ENCODE results near the gene TTC7B. TPM values are rescaled to one million over a fixed set of nuclear protein-coding genes. Genes with fewer than 3 reads are reported as not detected.

Gene TTC7B
- total RNA-seq, 1 donor from 2014 or later = 10.3 TPM

DNA sequence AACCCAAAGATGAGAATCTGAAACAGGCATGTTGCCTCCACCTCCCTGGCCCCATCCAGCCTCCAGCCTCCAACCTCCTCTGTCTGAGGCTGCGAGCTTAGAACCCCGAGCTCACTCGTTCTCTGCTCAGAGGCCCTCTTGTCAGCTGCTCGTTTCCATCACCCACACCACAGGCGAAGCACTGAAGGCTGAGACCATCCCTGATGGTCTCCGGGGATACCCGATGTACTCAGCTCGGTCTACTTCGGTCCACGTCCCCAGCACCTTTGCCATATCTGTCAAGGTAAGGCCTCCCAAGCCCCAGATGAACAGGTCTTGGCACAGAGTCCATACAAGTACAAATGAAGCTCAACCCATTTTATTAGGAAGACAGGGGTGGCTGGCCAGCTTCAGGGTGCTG lies 72.4 kb downstream of the TTC7B start:
- intact Hi-C loops (cut with micrococcal nuclease) = no loop called here

DNA sequence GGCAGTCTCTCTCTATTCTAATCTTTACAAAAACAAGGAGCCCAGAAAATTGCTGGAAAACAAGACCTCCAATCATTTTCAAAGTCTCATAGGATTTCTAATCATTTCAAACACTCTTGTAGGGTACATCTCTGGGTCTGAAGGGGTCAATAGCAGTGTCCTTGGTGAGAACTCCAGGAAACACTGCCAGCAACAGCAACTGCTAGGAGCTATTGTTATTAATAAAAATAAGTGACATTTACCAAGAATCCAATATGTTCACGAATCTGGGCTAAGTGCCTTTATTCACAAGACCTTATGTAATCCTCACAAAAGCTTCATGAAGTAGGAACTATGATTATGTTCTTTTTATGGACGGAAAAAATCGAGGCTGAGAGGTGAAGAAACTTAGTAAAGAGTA lies 72.8 kb downstream of the TTC7B start:
- intact Hi-C loops (cut with micrococcal nuclease) = no loop called here

- intact Hi-C loops (cut with micrococcal nuclease) = no loop called here
These were observed 73.5 kb downstream of the TTC7B start for GRCh38 chr14:90742729-90743128.

- intact Hi-C loops (cut with micrococcal nuclease) = no loop called here
These were observed 74.0 kb downstream of the TTC7B start for GRCh38 chr14:90742252-90742651.

- intact Hi-C loops (cut with micrococcal nuclease) = no loop called here
These were observed 74.6 kb downstream of the TTC7B start for GRCh38 chr14:90741682-90741946.

DNA sequence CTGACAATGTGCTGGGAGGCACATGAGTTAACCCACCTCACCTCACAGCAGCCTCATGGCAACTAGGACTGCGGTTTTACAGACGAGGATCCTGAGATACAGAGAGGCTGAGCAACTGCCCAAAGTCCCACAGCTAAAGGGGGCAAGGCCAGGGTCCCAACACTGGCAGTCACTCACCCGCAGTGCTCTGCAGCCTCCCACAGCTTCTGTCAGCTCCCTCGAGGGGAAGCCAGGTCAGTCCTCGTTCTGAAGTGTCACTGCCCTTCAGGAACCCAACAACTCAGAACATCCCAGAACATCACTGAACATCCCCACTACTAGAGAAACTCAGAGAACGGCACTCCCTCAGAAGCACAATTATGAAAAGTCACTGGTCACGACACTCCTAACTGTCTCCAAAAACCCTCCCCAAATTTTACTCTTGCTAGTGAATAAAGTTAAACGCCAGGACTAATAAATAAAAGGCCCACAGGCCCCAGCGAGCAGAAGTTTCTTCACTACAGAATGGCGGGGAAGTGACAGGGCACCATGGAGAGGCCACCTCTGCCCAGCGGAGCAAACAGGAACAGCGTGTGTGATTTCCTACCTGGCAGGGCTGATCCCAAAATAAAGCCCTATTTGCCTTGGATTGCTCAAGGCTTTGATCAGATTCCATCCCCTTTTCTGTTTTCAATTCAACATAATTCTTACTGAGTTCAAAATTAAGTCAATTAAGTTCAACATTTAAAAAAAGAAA lies 75.1 kb downstream of the TTC7B start:
- intact Hi-C loops (cut with micrococcal nuclease) = no loop called here

DNA sequence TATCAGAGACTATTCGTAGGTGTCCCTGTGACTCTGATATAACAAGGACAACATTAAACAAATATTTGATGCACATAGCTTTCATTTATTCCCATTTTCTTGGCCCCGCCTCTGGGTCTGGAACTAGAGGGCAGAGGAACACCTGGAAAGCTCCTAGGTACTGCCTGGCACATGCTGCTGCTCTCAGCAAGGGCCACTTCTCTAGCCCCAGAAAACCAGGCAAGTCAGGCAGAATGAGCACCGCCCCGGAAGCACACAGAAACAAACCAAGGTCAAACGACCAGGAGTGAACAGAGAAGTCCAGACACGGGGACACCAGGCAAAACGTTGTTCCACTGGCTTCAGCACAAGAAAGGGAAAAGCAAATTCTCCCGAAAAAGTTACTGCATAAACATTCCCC lies 76.1 kb downstream of the TTC7B start:
- intact Hi-C loops (cut with micrococcal nuclease) = no loop called here

- intact Hi-C loops (cut with micrococcal nuclease) = no loop called here
These were observed 76.7 kb downstream of the TTC7B start for GRCh38 chr14:90739318-90740068.

- intact Hi-C loops (cut with micrococcal nuclease) = no loop called here
These were observed 83.0 kb downstream of the TTC7B start for GRCh38 chr14:90733139-90733808.

DNA sequence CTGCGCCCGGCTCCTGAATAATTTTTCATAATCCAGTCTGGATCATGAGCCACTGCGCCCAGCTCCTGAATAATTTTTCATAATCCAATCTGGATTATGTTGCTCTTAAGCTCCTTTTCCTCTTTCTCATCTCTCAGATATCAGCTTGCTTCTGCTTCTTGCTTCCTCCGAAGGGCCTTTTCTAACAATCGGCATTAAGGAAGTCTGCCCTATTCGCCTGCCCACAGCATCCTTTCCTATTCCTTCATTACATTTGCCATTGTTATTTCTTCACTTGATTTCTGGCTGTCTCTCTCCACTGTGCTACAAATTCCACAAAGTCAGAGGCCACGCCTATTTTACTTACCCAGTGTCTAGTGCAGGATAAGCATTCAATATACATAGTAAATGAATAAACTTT lies 83.5 kb downstream of the TTC7B start:
- intact Hi-C loops (cut with micrococcal nuclease) = no loop called here

DNA sequence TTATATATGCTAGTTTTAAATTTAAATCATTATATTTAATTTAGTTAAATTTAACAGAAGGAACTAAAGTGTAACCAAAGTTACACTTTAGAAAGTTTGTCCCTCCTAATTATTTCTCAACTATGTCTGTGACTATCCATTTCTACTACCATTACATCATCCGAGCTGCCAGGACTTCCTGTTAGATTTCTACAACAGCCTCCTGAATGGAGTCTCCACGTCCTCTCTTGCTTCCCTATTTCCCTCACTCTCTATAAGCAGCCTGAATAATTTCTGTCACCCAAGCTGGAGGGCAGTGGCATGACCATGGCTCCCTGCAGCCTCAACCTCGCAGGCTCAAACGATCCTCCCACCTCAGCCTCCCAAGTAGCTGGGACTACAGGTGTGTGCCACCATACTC lies 84.1 kb downstream of the TTC7B start:
- intact Hi-C loops (cut with micrococcal nuclease) = no loop called here

DNA sequence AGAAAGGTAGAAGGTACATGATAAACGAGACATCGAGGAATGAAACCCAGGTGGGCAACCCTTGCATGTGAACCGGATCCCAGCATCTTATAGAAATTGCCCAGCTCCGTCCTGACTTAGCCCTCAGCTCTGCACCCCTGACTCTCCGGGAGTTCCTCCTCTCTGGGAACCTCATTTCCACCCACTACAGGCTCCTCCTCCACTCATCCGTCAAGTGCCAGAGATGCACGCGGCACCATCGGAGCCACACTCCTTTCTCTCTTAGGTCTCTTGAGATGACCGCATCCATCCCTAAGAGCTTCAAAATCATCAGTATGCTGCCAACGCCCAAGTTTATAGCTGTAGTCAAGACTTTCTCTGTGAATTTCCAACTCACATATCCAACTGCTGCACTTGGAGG lies 84.7 kb downstream of the TTC7B start:
- intact Hi-C loops (cut with micrococcal nuclease) = no loop called here

DNA sequence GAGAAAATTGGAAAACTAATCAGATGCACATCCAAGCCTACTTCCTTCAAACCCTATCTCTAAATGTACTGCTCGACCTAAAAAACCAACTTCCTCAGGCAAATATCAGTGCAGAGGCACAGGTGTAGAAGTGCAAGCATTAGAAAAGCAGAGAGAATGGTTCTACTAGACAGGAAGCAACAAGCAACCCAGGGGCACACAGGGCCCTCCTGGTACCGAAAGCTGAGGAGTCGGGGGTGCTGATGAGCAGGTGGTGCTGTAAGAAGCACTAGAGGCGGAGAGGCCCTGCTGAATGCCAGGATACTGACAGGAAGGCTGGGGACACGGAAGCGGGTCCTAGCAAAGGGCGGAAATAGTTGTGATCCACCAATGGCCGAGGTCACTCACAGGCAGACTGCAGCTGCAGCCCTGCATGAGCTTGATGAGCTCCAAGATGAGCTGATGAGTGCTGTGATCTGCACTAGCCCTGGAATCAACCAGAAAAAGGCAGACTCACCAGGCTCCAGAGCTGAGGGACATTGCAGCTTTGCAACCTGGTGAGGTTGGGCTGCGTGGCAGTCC lies 85.9 kb downstream of the TTC7B start:
- intact Hi-C loops (cut with micrococcal nuclease) = no loop called here

GRCh38 chr14:90728951-90729350 lies 87.3 kb downstream of the TTC7B start:
- intact Hi-C loops (cut with micrococcal nuclease) = no loop called here

GRCh38 chr14:90727082-90727481 lies 89.1 kb downstream of the TTC7B start:
- intact Hi-C loops (cut with micrococcal nuclease) = no loop called here

- intact Hi-C loops (cut with micrococcal nuclease) = no loop called here
These were observed 89.6 kb downstream of the TTC7B start for GRCh38 chr14:90726656-90727055.

DNA sequence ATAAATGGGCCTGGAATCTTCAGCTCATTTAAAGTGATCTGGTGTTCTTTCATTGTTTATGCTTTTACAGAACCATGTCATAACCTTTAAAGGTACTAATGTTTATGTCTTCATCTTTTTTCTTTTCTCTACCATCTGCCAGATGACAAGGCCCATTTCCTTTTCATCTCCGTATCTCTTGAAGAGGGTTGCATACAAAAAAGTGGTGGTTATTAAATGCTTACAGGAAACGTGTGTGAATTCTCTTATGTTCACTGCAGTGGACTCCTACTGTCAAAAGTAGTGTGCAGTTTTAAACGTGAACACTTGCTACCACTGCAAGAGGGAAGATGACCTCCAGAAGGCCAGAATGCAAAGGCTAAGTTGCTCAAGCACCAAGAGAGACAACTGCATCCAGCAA lies 91.4 kb downstream of the TTC7B start:
- intact Hi-C loops (cut with micrococcal nuclease) = no loop called here

DNA sequence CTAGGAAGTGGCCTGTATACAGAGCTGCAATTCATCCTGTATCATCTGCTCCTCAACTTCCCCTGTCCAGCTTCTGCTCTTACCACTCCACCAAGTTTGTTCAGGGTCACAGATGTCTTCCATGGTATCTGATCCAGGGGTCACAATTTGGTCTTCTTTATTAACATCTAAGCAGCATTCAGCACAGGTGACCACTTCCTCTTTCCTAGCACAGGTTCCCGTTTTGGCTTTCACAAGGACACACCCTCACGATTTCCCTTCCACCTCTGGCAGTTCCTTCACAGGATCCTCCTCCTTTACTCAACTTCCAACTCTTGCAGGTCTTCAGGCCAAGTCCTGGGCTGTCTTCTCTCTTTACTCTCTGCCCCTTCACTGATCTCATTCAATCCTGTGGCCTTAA lies 93.6 kb downstream of the TTC7B start:
- intact Hi-C loops (cut with micrococcal nuclease) = no loop called here

DNA sequence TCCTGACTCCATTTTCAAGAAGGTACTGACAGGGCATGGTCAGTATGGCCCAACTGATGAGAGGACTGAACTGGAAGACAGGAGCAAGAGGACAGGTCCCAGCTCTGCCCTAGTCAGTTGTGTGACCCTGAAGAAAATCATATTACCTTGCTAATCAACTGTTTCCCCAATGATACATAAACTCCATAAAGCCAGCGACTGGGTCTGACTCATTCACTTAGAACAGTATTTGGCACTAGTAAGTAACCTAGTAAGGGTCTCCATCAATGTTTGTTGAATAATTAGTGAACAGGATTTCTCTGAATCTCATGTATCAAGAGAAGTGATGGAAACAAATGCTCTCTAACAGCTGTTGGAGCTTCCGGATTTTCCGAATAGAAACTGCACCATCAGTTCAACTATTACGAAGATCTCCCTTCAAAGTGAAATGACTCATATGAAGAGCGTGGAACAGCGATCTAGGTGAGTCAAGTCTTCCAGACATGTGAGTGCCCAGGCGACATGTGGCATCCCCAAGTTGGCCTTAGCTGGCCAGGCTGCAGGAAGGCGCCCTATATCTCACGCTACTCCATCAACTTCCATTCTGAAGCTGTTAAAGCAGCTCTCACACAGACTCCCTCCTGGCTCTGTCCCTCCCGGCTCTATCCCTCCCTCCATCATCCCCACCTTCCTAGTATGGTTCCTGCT lies 94.5 kb downstream of the TTC7B start:
- intact Hi-C loops (cut with micrococcal nuclease) = no loop called here

- intact Hi-C loops (cut with micrococcal nuclease) = no loop called here
These were observed 95.4 kb downstream of the TTC7B start for GRCh38 chr14:90720832-90721231.

DNA sequence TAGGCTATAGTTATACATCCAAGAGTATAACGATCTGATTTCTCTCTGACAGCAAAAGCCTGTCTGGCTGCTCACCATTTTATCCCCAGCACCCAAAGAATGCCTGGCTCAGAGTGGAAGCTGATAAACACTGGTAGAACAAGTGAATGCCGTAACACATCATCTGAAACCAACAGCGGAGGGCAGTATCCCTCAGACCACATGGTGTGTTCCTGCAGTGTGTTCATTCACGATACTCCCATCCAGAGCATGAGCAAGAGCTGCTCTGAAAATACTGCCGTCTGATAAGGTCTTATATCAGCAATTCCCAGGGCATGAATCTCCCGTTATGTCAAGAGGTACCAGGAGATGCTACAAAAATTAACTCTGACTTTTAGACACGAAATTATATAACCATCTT lies 95.9 kb downstream of the TTC7B start:
- intact Hi-C loops (cut with micrococcal nuclease) = no loop called here

DNA sequence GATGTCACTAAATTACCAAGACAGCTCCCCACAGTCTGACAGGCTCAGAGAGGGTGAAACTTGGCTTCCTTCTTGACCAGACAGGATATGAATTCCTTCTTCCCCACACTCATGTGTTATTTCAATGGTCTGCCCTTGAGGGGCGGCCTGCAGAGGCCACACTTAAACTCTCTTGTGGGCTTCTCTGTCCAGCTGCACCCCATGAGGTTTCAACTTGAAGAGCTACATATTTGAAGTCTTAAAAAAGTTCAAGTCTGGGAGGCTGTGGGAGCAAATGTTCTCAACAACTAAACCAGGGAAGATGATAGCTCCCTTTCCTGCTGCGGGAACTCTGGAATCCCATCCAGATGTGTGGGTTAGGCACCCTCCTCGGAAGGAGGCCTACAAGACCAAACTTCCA lies 98.3 kb downstream of the TTC7B start:
- intact Hi-C loops (cut with micrococcal nuclease) = no loop called here
